PFSK-1 (cell line): Measurements from ENCODE around the gene SLC9A3.

ENCODE experiments used
- FOXP2 ChIP-seq: optimal IDR thresholded peaks from 2 replicates; pipeline ENCODE3; 2011; ENCODE audit warnings: borderline replicate concordance, control low read depth, inconsistent platforms; ENCODE audit not compliant: insufficient read depth; ENCODE audit errors: extremely low read length, extremely low read depth
- POLR2AphosphoS5 ChIP-seq: IDR thresholded peaks from 2 replicates; pipeline ENCODE4 v1.6.1; 2012; ENCODE audit warnings: low read depth, mild to moderate bottlenecking, control low read depth, low read length, moderate library complexity
- SIN3A ChIP-seq: IDR thresholded peaks from 2 replicates; pipeline ENCODE4 v1.6.1; 2012; ENCODE audit warnings: mild to moderate bottlenecking, low read length, moderate library complexity, borderline replicate concordance; ENCODE audit not compliant: insufficient read depth
- TAF1 ChIP-seq: IDR thresholded peaks from 2 replicates; pipeline ENCODE4 v1.6.1; 2012; ENCODE audit warnings: low read length, control low read depth, borderline replicate concordance; ENCODE audit not compliant: insufficient read depth
- TF ChIP-seq, protein P1 (sequence below), 2 experiments: IDR thresholded peaks; 2 replicates each; pipeline versions ENCODE4 v1.6.1 to v1.8.0; 2011 to 2012; ENCODE audit warnings: low read depth in 2 of 2, low read length in 2 of 2, control low read depth in 1 of 2, inconsistent platforms in 1 of 2, mild to moderate bottlenecking in 1 of 2, moderate library complexity in 1 of 2; ENCODE audit not compliant: insufficient read depth in 1 of 2

Gene SLC9A3

DNA sequence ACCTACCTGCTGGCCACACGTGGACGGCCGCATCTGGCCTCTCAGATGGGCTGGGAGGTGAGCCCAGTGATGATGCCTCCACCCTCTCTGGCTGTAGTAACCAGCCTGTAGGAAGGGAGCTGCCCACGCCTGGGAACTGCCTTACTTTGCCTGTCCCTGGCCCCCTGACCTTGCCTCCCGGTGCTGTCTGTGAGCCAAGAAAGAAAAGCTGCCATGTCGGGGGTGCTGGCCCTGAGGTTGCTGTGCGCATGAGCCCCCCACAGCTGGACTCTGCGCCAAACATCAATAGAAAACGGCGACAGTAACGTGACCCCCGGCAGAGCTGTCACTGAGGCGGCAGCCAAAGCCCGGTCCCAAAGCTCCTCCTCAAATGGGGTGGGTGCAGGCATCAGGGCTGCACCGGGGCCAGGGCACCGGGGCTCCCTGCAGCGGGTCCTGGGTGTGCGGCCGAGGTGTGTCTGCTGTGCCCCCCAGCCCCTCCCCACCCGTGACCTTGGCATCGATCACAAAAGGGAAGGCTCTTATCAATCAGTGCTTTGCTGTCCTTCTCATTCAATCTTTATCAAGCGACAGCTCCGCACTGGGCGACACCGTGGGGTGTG lies 15.3 kb upstream of the SLC9A3 start:
- TF ChIP-seq, protein P1, sequence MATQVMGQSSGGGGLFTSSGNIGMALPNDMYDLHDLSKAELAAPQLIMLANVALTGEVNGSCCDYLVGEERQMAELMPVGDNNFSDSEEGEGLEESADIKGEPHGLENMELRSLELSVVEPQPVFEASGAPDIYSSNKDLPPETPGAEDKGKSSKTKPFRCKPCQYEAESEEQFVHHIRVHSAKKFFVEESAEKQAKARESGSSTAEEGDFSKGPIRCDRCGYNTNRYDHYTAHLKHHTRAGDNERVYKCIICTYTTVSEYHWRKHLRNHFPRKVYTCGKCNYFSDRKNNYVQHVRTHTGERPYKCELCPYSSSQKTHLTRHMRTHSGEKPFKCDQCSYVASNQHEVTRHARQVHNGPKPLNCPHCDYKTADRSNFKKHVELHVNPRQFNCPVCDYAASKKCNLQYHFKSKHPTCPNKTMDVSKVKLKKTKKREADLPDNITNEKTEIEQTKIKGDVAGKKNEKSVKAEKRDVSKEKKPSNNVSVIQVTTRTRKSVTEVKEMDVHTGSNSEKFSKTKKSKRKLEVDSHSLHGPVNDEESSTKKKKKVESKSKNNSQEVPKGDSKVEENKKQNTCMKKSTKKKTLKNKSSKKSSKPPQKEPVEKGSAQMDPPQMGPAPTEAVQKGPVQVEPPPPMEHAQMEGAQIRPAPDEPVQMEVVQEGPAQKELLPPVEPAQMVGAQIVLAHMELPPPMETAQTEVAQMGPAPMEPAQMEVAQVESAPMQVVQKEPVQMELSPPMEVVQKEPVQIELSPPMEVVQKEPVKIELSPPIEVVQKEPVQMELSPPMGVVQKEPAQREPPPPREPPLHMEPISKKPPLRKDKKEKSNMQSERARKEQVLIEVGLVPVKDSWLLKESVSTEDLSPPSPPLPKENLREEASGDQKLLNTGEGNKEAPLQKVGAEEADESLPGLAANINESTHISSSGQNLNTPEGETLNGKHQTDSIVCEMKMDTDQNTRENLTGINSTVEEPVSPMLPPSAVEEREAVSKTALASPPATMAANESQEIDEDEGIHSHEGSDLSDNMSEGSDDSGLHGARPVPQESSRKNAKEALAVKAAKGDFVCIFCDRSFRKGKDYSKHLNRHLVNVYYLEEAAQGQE (IDR thresholded peaks at IDR 0.05; ENCODE audit: insufficient read depth in 1 of 2, low read depth in 2 of 2, low read length in 2 of 2): no peak
- TF ChIP-seq SIN3A: no peak
- no peak for TF ChIP-seq POLR2AphosphoS5
- TF ChIP-seq TAF1: no peak
- no peak for TF ChIP-seq FOXP2

GRCh38 chr5:538801-539468 lies 14.7 kb upstream of the SLC9A3 start:
- TF ChIP-seq TAF1 (no peak), FOXP2 (no peak), SIN3A (no peak), POLR2AphosphoS5 (no peak)
- TF ChIP-seq, protein P1 (IDR thresholded peaks at IDR 0.05; ENCODE audit: insufficient read depth in 1 of 2, low read depth in 2 of 2, low read length in 2 of 2): no peak

GRCh38 chr5:538271-538771 lies 14.1 kb upstream of the SLC9A3 start:
- TF ChIP-seq, protein P1 (IDR thresholded peaks at IDR 0.05; ENCODE audit: insufficient read depth in 1 of 2, low read depth in 2 of 2, low read length in 2 of 2): no peak
- TF ChIP-seq TAF1: no peak
- no peak for TF ChIP-seq SIN3A
- no peak for TF ChIP-seq FOXP2
- no peak for TF ChIP-seq POLR2AphosphoS5

DNA sequence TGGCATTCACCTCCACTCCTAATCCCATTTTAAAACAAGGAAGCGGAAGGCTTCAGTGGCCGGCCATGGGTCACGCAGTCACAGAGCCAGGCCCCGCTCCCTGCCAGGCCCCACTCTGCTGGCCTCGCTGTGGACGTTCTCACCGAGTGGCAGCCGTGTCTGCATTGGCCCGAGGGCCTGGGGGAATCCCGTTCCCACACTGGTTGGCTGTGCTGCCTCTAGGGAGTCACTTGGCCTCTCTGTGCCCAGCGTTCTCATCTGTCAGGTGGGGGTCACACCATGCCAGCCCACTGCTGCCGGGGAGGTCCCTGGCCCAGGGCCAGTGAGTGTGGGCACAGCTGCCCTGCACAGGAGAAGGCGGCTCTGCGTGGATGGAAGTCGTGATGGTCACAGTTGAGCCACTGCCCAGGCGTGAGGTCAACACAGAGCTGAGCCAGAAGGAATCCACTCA lies 13.4 kb upstream of the SLC9A3 start:
- TF ChIP-seq FOXP2 (no peak), SIN3A (no peak)

DNA sequence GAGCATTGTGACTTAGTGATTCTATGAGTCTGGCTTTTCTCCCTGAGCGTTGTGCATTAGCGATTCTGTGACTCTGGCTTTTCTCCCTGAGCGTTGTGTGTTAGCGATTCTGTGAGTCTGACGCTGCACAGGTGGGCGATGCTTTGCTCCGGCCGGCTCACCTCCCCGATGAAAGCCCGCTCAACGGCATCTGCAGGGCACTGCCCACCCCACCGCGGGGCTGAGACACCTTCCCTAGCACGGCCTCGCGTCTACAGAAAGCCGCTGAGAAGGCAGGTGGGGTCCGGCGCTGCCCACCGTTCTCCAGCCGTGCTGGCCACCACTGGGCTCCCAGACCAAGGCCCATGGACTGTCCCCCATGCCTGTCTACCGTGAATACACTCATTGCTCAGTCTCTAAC lies 12.8 kb upstream of the SLC9A3 start:
- TF ChIP-seq TAF1 (no peak), SIN3A (no peak), POLR2AphosphoS5 (no peak), FOXP2 (no peak)
- TF ChIP-seq, protein P1 (IDR thresholded peaks at IDR 0.05; ENCODE audit: insufficient read depth in 1 of 2, low read depth in 2 of 2, low read length in 2 of 2): no peak
